SH-SY5Y (cell line): Measurements from ENCODE around the gene FKBP4.

ENCODE experiments used
- GATA2 ChIP-seq: IDR thresholded peaks from 2 replicates; pipeline ENCODE4 v1.6.1; 2011; ENCODE audit warnings: mild to moderate bottlenecking, low read depth, low read length
- GATA3 ChIP-seq: IDR thresholded peaks from 2 replicates; pipeline ENCODE4 v1.6.1; 2011; ENCODE audit warnings: low read depth, mild to moderate bottlenecking, low read length, moderate library complexity

- TF ChIP-seq GATA3, result no peak
- TF ChIP-seq GATA2, result no peak
Measured at GRCh38 chr12:2783936-2784600, 10.7 kb upstream of the FKBP4 start.
